Endothelial cell of umbilical vein (primary cell): ENCODE measurements around the gene NBPF14.
"Not testable (repeated sequence)": the region's sequence is repeated elsewhere in the genome, so short reads cannot be mapped to it uniquely, and the experiment has no call there.

Experiments used
- EZH2 ChIP-seq: IDR thresholded peaks from 2 replicates; pipeline ENCODE4 v1.6.1; 2012; ENCODE audit warnings: borderline replicate concordance, low read depth, mild to moderate bottlenecking, moderate library complexity, low read length, inconsistent platforms; ENCODE audit not compliant: severe bottlenecking
- GATA2 ChIP-seq: IDR thresholded peaks from 2 replicates; pipeline ENCODE4 v1.7.0; 2011; ENCODE audit warnings: low read depth, mild to moderate bottlenecking, moderate library complexity, mixed read lengths, low read length; ENCODE audit not compliant: insufficient read length, insufficient read depth
- MAX ChIP-seq: IDR thresholded peaks from 2 replicates; pipeline ENCODE4 v1.6.1; 2011; ENCODE audit not compliant: insufficient read depth, insufficient read length
- MYC ChIP-seq: IDR thresholded peaks from one replicate; pipeline ENCODE4 v1.6.1; 2011; ENCODE audit warnings: mild to moderate bottlenecking, low read depth, low read length
- POLR2A ChIP-seq: IDR thresholded peaks from 2 replicates; pipeline ENCODE4 v1.6.1; 2012; ENCODE audit warnings: low read depth, mild to moderate bottlenecking, control low read depth, low read length
- TF ChIP-seq, protein P1 (sequence below), 2 donors: IDR thresholded peaks; 1 replicate in 1 of 2; 2 replicates in 1 of 2; pipeline ENCODE4 v1.5.1; 2011; ENCODE audit warnings: low read length in 2 of 2, mild to moderate bottlenecking in 2 of 2, moderate library complexity in 2 of 2, control low read depth in 1 of 2, inconsistent platforms in 1 of 2, low read depth in 1 of 2; ENCODE audit not compliant: insufficient read depth in 1 of 2; ENCODE audit errors: extremely low read depth in 1 of 2

- TF ChIP-seq, protein P1, sequence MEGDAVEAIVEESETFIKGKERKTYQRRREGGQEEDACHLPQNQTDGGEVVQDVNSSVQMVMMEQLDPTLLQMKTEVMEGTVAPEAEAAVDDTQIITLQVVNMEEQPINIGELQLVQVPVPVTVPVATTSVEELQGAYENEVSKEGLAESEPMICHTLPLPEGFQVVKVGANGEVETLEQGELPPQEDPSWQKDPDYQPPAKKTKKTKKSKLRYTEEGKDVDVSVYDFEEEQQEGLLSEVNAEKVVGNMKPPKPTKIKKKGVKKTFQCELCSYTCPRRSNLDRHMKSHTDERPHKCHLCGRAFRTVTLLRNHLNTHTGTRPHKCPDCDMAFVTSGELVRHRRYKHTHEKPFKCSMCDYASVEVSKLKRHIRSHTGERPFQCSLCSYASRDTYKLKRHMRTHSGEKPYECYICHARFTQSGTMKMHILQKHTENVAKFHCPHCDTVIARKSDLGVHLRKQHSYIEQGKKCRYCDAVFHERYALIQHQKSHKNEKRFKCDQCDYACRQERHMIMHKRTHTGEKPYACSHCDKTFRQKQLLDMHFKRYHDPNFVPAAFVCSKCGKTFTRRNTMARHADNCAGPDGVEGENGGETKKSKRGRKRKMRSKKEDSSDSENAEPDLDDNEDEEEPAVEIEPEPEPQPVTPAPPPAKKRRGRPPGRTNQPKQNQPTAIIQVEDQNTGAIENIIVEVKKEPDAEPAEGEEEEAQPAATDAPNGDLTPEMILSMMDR (IDR thresholded peaks at IDR 0.05; ENCODE audit: extremely low read depth in 1 of 2, insufficient read depth in 1 of 2, low read depth in 1 of 2, low read length in 2 of 2): not testable (repeated sequence)
- not testable (repeated sequence) for TF ChIP-seq EZH2, POLR2A, MAX, GATA2, MYC
These were observed 69.2 kb downstream of the NBPF14 start for GRCh38 chr1:148526587-148526986.
